Activated CD4-positive, alpha-beta T cell treated with anti-CD3 and anti-CD28 coated beads, Interleukin-2, amount 50 U/mL, for 1 hour (primary cell): ENCODE results near the gene PIP4K2C.
"Not testable (repeated sequence)": the region's sequence is repeated elsewhere in the genome, so short reads cannot be mapped to it uniquely, and the experiment has no call there.

ENCODE experiments used
- DNase-seq: peaks from one replicate; pipeline ENCODE4 v3.0.0-alpha.2; 2020

The PIP4K2C gene

GRCh38 chr12:57586128-57586527, 4.9 kb upstream of the PIP4K2C start:
- no peak for DNase-seq

- DNase-seq: no peak
These were observed 4.1 kb upstream of the PIP4K2C start for GRCh38 chr12:57586832-57587429.

GRCh38 chr12:57588951-57589610, 1.9 kb upstream of the PIP4K2C start:
- DNase-seq: not testable (repeated sequence)

GRCh38 chr12:57590479-57590863, 521 bp upstream of the PIP4K2C start:
- DNase-seq: no peak

- DNase-seq: no peak
These were observed 862 bp downstream of the PIP4K2C start for GRCh38 chr12:57591782-57592325.

GRCh38 chr12:57592551-57593165, 1.7 kb downstream of the PIP4K2C start:
- no peak for DNase-seq

- no peak for DNase-seq
These were observed 2.2 kb downstream of the PIP4K2C start for GRCh38 chr12:57593187-57593586.

GRCh38 chr12:57600395-57600794, 9.4 kb downstream of the PIP4K2C start:
- DNase-seq: no peak

GRCh38 chr12:57602544-57602943, 11.6 kb downstream of the PIP4K2C start:
- DNase-seq: no peak

GRCh38 chr12:57603324-57603723, 12.3 kb downstream of the PIP4K2C start:
- no peak for DNase-seq

GRCh38 chr12:57603815-57604453, 12.9 kb downstream of the PIP4K2C start:
- no peak for DNase-seq

- no peak for DNase-seq
These were observed 13.5 kb downstream of the PIP4K2C start, which contains the start of gene DTX3 for GRCh38 chr12:57604454-57604991. Gene DTX3, plus strand, starts transcription at chr12:57604824. Its CDS starts 1,694 bp downstream, at chr12:57606518.

- DNase-seq: no peak
These were observed 14.2 kb downstream of the PIP4K2C start for GRCh38 chr12:57604992-57605810.

- DNase-seq: no peak
These were observed 14.9 kb downstream of the PIP4K2C start for GRCh38 chr12:57605811-57606311.

- DNase-seq: no peak
These were observed 15.4 kb downstream of the PIP4K2C start for GRCh38 chr12:57606399-57606798.

- no peak for DNase-seq
These were observed 15.8 kb downstream of the PIP4K2C start for GRCh38 chr12:57606821-57607220.

GRCh38 chr12:57607958-57608663, 17.1 kb downstream of the PIP4K2C start:
- no peak for DNase-seq

- no peak for DNase-seq
These were observed 18.2 kb downstream of the PIP4K2C start for GRCh38 chr12:57609101-57609780.

GRCh38 chr12:57609781-57610553, 19.0 kb downstream of the PIP4K2C start:
- DNase-seq: no peak

- DNase-seq: no peak
These were observed 19.6 kb downstream of the PIP4K2C start for GRCh38 chr12:57610554-57611107.
